HG03575 (cell line): Measurements from ENCODE around the gene VAV1.
"Not testable (repeated sequence)": the region's sequence is repeated elsewhere in the genome, so short reads cannot be mapped to it uniquely, and the experiment has no call there.

ENCODE experiments used
- ATAC-seq: cut with Tn5 transposase; IDR thresholded peaks from one replicate; pipeline ENCODE4 v1.9.1; 2021; ENCODE audit not compliant: unreplicated experiment, insufficient number of reproducible peaks, low FRiP score; ENCODE audit errors: extremely low read depth

The VAV1 gene

DNA sequence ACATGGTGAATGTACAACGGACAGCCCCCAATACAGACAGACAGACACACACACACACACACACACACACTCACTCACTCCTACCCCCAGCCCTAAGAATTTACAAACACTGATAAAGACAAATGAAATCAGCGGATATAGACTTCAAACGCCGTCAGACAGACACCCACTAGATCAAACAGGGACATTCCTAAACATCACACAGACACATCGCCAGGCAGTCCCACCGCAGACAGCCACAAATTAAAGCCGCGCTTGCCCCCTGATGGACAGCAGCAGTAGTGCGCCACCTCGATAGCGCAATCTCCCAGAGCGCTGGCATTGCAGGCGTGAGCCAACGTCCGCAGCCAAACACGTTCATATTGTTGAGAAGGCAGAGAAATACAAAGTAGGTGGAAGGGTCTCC lies 90.2 kb downstream of the VAV1 start:
- no peak for ATAC-seq

DNA sequence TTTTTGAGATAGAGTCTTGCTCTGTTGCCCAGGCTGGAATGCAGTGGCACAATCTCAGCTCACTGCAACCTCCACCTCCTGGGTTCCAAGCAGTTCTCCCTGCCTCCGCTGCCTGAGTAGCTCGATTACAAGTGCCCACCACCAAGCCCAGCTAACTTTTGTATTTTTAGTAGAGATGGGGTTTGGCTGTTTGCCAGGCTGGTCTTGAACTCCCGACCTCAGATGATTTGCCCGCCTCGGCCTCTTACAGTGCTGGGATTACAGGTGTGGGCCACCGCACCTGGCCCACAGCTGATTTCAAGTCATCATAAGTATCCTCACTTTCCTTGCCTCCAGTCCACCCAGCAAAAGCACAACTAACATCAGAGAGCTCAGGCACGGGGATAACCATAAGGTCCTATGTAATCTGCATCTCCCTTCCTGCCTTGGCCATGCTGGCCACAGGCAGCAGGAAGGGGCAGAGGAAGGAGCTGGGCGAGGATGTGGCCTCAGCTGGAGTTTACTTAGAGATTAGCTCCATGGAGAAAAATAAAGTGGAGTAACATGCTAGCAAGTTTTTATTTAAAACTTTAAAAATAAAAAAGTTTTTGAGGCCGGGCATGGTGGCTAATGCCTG lies 91.9 kb downstream of the VAV1 start:
- no peak for ATAC-seq

DNA sequence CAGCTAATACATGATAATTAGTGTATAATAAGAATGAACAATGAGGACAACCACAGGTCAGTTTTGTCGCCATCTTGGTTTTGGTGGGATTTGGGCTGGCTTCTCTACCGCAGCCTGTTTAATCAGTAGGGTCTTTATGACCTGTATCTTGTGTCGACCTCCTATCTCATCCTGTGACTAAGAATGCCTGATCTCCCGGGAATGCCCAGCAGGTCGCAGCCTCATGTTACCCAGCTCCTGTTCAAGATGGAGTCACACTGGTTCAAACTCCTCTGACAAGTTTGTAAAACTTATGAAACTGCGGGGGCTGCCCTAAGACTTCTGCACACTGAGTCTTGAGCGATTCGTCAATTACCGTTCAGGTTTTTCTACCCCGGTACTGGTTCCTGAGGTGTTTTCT lies 93.3 kb downstream of the VAV1 start:
- no peak for ATAC-seq

DNA sequence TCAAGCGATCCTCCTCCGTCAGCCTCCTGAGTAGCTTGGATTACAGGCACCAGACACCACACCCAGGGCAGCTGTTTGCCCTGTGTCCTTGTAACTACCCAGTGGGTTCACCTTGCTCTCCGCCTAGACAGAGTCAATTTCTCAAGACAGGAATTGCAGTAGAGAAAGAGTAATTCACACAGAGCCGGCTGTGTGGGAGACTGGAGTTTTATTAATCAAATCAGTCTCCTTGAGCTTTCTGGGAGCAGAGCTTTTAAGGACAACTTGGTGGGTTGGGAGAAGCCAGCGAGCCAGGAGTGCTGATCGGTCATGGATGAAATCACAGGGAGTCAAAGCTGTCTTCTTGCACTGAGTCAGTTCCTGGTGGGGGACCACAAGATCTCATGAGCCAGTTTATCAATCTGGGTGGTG lies 94.2 kb downstream of the VAV1 start:
- ATAC-seq: no peak

DNA sequence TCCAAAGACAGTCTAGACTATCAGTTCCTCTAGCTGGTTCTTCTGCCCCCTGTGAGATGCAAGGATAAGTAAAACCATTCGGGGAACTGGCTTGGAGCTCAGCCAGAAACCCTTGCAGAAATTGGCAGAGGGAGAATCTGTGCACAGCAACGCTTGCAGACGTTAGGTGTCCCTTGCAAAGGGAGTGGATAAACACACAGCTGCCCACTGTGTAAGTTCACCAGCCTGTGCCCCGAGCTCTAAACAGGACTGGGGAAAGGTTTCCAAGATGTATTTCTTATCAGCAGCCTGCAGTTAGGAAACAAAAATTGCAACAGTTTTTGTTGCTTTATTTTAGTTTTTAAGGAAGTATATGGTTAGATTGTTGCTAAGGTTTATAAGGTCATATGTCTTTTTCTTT lies 95.8 kb downstream of the VAV1 start:
- ATAC-seq: no peak

DNA sequence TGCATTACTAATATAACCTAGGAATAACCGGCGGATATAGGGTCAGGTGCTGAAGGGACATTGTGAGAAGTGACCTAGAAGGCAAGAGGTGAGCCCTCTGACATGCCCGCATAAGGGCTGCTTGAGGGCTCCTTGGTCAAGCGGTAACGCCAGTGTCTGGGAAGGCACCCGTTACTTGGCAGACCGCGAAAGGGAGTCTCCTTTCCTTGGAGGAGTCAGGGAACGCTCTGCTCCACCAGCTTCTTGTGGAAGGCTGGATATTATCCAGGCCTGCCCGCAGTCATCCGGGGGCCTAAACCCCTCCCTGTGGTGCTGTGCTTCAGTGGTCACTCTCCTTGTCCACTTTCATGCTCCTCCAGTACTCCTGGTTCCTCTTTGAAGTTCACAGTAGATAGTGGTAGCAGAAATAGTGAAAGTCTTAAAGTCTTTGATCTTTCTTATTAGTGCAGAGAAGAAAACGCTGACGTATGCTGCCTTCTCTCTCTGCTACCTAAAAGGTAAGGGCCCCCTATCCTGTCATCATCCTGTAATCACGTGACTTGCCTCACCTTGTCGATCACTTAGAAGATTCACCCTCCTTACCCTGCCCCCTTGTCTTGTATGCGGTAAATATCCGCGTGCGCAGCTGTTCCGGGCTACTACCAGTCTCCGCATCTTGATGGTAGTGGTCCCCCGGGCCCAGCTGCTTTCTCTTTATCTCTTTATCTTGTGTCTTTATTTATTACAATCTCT lies 96.8 kb downstream of the VAV1 start:
- not testable (repeated sequence) for ATAC-seq

DNA sequence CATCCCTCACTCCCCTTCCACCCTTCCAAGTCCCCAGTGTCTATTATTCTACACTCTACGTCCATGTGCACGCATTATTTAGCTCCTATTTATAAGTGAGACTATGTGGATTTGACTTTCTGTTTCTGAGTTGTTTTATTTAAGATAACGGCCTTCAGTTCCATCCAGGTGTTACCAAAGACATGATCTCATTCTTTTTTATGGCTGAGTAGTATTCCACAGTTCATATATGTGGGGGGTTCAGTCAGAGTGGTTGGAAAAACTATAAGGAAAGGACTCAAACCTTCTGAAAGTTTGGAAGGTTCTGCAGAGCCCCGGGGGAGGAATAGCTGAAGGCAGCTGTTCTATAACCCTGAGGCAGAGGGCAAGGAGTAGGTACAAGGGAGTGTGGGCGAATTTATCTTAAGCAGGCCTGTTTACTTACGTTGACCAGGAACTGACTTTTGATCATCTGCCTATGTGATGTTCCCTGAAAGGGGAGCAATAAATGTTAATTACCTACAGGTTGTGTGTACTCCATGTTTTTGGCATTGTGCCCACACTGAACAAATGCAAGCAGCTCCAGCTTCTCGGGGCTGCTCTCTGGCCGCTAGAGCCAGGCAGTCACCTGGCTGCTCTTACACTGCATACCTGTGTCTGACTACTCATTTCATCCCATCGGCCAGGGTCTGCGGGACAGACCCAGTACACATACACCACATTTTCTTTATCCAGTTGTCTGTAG lies 101.4 kb downstream of the VAV1 start:
- ATAC-seq: no peak

DNA sequence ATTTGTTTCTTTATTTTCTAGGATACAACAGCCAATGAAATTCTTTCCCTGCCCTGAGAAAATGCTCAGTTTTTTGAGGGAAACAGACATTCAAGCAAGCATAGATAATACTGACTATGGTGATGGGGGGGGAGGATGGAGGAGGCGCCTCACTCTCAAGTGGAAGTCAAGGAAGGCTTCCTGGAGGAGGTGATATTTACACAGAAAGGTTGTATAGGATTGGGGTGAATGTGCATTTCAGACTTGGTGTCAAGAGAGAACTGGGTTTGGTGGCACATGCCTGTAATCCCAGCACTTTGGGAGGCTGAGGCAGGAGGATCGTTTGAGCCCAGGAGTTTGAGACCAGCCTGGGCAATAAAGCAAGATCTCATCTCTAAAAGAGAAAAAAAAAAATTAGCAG lies 102.7 kb downstream of the VAV1 start:
- ATAC-seq: no peak

DNA sequence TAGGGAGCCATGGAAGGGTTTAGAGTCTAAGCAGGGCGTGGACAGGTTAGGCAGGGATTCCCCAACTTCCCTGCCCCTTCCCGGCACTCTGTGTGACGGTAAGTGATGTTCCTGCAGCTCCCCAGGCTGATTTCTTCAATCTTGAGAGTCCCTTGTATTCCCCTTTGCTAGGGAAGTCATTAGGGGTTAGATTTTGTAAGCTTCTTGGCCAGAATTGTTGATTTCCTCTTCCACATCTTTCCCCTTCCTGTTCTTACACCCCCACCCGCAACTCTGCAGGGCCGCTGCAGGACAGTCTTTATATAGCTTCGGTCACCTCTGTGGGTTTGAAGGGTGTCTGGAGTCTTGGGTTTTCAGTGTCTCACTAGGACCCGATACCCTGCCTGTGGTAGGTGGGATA lies 104.2 kb downstream of the VAV1 start:
- ATAC-seq: no peak

DNA sequence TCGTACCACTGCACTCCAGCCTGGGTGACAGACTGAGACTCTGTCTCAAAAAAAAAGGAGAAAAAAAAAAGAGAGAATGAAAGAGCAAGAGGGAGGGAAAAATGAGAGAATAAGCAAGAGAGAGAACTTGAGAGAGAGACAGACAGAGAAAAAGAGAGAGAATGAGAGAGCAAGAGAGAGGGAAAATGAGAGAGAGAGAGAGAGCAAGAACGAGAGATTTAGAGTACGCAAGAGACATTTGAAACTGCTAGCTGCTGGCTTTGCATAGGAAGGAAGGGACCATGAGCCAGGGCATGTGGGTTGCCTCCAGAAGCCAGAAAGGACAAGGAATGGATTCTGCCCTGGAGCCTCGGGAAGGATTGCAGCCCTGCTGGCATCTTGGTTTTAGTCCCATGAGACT lies 105.3 kb downstream of the VAV1 start:
- no peak for ATAC-seq

DNA sequence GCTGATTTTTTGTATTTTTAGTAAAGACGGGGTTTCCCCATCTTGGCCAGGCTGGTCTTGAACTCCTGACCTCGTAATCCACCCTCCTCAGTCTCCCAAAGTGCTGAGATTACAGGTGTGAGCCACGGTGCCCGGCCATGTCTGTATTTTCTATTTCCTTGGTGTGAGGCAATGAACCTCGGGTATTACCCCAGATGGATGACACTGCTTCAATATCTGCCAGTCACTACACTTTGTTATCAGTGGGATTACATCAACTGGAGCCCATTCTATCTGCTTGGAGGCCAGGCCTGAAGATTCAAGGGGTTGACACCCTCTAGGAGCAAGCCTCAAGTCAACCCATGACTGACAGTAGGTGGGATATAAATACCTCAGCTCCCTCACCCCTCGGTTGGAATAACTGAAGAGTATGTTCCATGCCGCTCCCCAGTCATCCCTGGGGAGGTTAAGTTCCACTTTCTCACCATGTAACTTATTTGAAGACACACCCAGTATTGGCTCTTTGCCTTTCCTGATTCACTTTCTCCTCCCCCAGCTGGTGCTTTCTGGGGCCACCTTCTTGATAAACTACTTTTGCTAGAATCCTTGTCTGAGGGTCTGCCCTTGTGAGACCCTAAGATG lies 113.9 kb downstream of the VAV1 start:
- ATAC-seq: no peak

DNA sequence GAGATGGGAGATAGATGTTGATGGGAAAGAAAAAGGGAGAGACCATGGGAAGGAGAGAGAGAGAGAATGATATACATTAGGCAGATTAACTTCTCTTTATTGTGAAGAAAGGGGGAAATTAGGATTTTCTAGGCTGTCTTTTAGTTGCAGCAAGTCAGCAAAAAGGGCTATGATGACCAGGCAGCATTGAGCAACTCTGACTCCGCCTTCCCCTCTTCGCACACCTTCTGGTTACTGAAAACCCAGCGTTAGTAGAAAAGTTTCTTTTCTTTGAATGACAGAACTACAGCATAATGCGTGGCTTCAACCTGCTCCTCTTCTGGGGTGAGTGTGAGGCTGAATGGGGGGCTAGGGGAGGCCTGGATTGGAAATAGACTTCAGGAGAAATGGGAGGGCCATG lies 114.8 kb downstream of the VAV1 start, which contains the start of gene ADGRE1:
Gene ADGRE1 (plus strand): TSS at position 264 of the 400 bp plus-strand sequence. CDS start 30 bp downstream, at position 294.
- ATAC-seq: no peak

DNA sequence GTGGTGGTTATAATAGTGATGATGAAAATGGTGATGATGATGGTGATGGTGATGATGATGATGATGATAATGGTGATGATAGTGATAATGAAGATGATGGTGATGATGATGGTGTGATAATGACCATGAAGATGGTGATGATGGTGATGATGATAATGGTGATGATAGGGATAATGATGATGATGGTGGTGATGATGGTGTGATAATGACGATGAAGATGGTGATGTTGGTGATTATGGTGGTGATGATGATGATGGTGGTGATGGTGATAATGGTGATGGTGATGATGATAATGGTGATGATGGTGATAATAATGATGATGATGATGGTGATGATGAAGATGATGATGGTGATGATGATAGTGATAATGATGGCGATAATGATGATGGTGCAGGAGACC lies 116.5 kb downstream of the VAV1 start:
- ATAC-seq: no peak

DNA sequence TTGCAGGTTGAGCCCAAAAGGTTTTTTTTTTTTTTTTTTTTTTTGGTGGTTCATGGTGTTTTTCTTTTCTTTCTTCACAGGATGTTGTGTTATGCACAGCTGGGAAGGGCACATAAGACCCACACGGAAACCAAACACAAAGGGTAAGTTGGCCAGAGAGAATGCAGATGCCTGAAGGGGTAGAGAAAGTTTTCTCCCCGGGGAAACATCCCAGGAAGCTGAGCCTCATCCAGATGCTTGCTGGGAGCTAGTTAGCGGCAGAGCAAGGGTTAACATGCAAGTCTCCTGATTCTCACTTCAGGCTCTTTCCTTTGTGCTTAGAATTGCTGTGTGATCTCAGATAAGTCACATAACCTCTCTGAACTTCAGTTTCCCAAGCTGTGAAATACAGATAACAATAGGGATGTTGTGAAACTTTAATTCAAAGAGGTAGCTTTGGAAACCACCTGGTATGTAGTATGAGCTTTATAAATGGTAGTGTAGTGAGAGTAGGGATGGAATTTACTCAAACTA lies 117.9 kb downstream of the VAV1 start:
- ATAC-seq: no peak

DNA sequence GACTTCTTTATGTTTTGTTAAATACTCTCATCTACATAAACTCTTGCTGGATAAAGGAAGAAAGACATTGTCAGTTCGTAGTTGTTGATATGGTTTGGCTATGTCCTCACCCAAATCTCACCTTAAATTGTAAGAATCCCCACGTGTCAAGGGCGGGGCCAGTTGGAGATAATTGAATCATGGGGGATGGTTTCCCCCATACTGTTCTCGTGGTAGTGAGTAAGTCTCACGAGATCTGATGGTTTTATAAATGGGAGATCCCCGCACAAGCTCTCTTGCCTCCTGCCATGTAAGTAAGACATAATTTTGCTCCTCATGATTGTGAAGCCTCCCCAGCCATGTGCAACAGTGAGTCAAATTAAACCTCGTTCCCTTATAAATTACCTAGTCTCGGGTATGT lies 118.4 kb downstream of the VAV1 start:
- no peak for ATAC-seq

DNA sequence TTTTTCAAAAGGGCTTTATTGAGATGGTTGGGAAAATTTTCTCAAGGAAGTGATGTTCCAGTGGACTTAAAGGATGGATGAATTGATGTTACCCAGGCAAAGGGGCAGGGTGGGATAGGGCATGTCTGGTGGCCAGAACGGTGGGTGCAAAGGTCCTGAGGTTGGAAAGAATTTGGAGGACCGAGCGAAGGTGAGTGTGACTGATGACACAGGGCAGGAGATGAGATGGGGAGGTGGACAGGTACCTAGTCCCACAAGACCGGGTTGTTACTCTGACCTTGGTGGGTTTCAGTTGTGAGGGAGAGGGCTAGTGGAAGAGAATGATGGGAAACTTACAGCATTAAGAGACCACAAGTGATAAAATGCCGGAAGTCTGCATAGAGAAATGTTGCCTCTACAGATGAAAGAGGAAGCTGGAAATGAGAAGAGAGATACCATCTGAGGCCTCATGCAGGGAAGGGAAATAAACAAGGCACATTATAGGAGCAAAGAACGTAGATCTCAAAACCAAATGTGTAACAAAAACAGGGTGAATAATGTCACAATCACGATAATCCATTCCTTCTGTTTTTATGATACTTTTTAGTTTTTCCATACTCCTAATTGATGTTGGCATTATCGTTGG lies 119.4 kb downstream of the VAV1 start:
- no peak for ATAC-seq

DNA sequence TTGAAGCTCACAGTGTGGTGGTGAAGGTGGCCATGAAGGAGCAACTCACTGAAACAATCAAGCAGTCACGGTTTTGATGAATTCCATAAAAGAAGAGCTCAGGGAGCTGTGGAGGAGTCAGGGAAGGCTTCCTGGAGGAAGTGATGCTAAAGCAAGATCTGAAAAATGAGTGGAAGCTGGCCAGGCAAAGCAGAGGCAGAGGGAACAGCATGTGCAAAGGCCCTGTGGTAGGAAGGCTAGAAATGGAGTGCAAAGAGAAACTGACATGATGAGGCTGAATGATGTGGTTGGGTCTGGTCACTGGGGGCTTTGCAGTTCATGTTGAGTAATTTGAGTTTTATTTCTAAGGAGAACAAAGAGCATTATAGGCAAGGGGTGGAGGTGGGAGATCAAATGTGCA lies 121.8 kb downstream of the VAV1 start:
- no peak for ATAC-seq

DNA sequence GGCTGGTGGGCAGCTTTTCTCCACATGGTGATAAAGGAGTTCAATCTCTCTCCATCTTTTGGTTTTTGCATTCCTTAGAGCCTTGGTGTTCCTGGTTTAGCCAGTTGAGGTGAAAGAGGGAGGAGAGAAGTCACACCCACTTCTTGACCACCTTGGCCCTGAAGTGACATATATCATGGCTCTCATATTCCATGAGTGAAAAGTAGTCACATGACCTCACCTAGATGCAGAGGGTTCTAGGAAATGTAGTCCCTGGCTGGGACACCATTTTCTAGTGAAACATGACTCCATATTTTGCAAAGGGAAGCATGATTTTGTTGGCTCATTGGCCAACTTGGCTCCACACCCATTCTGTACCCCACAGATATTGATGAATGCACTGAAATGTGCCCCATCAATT lies 130.9 kb downstream of the VAV1 start:
- ATAC-seq: no peak

DNA sequence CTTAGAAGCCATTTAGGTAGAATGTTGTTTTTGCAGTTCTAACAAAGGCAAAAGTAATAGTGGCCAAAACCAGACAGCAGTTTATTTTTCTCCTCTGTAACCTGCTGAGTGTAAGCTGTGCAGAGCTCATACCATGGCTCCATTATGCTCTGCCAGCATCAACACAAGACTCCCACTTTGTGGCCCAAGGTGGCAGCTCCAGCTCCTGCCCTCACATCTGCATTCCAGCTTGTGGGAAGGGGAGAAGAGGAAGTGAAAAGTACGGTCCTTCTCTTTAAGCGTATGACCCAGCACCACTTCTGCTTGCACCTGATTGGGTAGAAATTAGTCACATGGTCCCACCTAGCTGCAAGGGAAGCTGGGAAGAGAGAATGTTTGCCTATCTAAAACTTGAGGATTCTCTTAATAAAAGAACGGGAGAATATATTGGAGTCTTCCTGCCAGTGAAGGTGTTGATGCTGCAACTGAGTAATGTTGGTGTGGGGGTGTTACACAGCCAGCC lies 134.1 kb downstream of the VAV1 start:
- ATAC-seq: no peak
